Ascending aorta (tissue), 2 donors: ENCODE measurements around the gene ZNF594. TPM values are rescaled to one million over a fixed set of nuclear protein-coding genes. Genes with fewer than 3 reads are reported as not detected.
"Not testable (repeated sequence)": the region's sequence is repeated elsewhere in the genome, so short reads cannot be mapped to it uniquely, and the experiment has no call there.

Source experiments
- DNase-seq, 2 donors: peaks; one replicate each; pipeline ENCODE4 v3.0.0-alpha.2; 2019; ENCODE audit warnings: low spot score in 2 of 2
- H3K27ac ChIP-seq, 2 donors: fragments of 200-600 bp; sonication (generic); one replicate each; pipeline ENCODE4 v1.5.1; 2016 to 2017; ENCODE audit warnings: mild to moderate bottlenecking in 1 of 2
- H3K27me3 ChIP-seq: fragments of 200-600 bp; sonication (generic); one replicate; pipeline ENCODE4 v1.5.1; 2017
- H3K36me3 ChIP-seq, 2 donors: fragments of 200-600 bp; sonication (generic); one replicate each; pipeline ENCODE4 v1.5.1; 2016
- H3K4me1 ChIP-seq, 2 donors: fragments of 200-600 bp; sonication (generic); one replicate each; pipeline ENCODE4 v1.5.1; 2016 to 2017; ENCODE audit warnings: mild to moderate bottlenecking in 1 of 2
- H3K4me3 ChIP-seq, 2 donors: fragments of 200-600 bp; sonication (generic); one replicate each; pipeline ENCODE4 v1.5.1; 2016 to 2017; ENCODE audit warnings: mild to moderate bottlenecking in 1 of 2
- H3K9me3 ChIP-seq, 2 donors: fragments of 200-600 bp; sonication (generic); one replicate each; pipeline ENCODE4 v1.5.1; 2016
- intact Hi-C: fragments of 100-400 bp; cut with DNase I; formaldehyde crosslinking; loops from one replicate; pipeline ENCODE4 v1.15.1; 2023
- total RNA-seq: library from RNA; depleted of rRNA; stranded (reverse); fragments of >200 nt; gene quantifications from one replicate; pipeline ENCODE4 v1.1.0, GENCODE V29; 2016
- TF ChIP-seq, protein P1 (sequence below), 3 experiments: fragments of 200-600 bp in 2 of 3; fragments of 450-650 bp in 1 of 3; sonication (generic) in 2 of 3; IDR thresholded peaks; one replicate each; pipeline ENCODE4 v1.5.1; 2016 to 2019; ENCODE audit warnings: antibody characterized with exemption in 3 of 3, mild to moderate bottlenecking in 1 of 3, moderate library complexity in 1 of 3

The ZNF594 gene
- total RNA-seq, 1 donor from 2014 or later = 0.21 TPM

DNA sequence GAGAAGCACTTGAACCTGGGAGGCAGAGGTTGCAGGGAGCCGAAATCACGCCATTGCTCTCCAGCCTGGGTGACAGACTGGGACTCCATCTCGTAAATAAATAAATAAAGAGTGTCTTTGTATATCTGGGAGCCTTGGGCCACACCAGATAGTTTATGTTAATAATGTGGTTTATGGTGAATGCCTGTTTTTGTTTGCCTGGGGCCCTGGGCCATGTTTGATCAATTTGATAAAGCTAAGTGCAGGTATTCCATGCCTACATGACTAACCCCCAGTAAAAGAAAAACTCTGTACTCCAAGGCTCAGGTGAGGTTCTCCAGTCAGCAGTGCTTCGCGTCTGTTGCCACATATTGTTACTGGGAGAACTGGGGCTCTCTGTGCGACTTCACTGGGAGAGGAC, 27.9 kb upstream of the ZNF594 start:
- peaks cover 21 to 39% of the 10 kb centered on the region in 2 donors for H3K36me3 ChIP-seq
- DNase-seq = no peak
- intact Hi-C loops = no loop called here
- no peaks in the 10 kb centered on the region for H3K4me1 ChIP-seq
- H3K4me3 ChIP-seq = no peak overlapping the region
- H3K27ac ChIP-seq = no peak overlapping the region
- TF ChIP-seq, protein P1, sequence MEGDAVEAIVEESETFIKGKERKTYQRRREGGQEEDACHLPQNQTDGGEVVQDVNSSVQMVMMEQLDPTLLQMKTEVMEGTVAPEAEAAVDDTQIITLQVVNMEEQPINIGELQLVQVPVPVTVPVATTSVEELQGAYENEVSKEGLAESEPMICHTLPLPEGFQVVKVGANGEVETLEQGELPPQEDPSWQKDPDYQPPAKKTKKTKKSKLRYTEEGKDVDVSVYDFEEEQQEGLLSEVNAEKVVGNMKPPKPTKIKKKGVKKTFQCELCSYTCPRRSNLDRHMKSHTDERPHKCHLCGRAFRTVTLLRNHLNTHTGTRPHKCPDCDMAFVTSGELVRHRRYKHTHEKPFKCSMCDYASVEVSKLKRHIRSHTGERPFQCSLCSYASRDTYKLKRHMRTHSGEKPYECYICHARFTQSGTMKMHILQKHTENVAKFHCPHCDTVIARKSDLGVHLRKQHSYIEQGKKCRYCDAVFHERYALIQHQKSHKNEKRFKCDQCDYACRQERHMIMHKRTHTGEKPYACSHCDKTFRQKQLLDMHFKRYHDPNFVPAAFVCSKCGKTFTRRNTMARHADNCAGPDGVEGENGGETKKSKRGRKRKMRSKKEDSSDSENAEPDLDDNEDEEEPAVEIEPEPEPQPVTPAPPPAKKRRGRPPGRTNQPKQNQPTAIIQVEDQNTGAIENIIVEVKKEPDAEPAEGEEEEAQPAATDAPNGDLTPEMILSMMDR (IDR thresholded peaks at IDR 0.05) = no peak
- H3K27me3 ChIP-seq = no peaks in the 10 kb centered on the region
- no peaks in the 10 kb centered on the region for H3K9me3 ChIP-seq

DNA sequence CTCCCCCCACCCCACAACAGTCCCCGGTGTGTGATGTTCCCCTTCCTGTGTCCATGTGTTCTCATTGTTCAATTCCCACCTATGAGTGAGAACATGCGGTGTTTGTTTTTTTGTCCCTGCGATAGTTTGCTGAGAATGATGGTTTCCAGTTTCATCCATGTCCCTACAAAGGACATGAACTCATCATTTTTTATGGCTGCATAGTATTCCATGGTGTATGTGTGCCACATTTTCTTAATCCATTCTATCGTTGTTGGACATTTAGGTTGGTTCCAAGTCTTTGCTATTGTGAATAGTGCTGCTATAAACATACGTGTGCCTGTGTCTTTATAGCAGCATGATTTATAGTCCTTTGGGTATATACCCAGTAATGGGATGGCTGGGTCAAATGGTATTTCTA, 25.9 kb upstream of the ZNF594 start:
- H3K27me3 ChIP-seq, H3K9me3 ChIP-seq, H3K27ac ChIP-seq, intact Hi-C loops, H3K4me1 ChIP-seq, H3K4me3 ChIP-seq, DNase-seq: not testable (repeated sequence)
- H3K36me3 ChIP-seq = peaks cover 12 to 25% of the 10 kb centered on the region in 2 donors

DNA sequence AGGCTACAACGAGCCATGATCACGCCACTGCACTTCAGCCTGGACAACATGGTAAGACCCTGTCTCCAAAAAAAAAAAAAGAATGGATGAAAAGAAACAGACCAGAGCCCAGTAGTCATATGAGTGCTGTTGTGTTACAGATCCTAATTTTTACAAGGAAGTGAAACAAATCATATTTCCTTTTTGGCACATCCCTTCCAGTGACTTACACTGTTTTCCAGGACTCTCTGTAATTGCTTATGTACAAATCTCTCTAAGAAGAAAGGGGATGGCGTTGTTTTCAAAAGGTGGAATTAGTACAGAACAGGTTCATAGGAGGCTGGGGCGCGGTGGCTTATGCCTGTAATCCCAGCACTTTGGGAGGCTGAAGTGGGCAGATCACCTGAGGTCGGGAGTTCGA, 19.8 kb upstream of the ZNF594 start:
- intact Hi-C loops = no loop called here
- Histone ChIP-seq H3K9me3 (no peaks in the 10 kb centered on the region), H3K27me3 (no peaks in the 10 kb centered on the region), H3K4me3 (no peak overlapping the region), H3K4me1 (no peaks in the 10 kb centered on the region), H3K36me3 (peaks cover 11 to 33% of the 10 kb centered on the region in 2 donors), H3K27ac (no peak overlapping the region)
- DNase-seq = no peak
- TF ChIP-seq, protein P1 (IDR thresholded peaks at IDR 0.05) = no peak

DNA sequence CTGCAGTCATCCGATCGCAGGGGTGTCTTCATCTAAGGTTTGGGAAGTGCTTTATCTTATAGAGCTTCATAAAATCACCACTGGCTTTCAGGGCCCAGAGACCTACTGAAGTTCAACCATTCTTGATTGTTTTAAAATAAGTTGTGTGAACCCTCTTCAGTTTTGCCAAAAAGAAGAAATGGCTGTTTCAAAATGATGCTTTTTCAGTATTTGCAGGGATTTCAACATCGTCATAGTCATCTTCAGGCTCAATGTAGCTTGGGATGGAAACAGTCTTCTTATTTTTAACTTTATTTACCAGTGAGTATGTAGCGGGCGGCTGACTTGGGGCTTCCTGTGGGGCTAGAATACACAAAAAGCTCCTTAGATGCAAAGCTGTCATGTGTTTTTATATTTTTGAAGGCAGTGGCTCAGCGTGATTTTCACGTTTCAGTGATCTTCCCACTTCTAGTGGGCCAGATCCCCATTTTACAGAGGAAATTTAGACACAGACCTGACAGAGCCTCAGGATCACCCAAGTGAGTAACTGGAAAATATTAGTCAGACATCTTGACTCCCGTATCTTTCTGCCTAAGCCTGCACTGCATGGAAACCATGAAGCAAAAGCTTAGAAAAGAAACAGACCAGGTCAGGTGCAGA, 19.1 kb upstream of the ZNF594 start:
- Histone ChIP-seq H3K27me3 (no peaks in the 10 kb centered on the region), H3K9me3 (no peaks in the 10 kb centered on the region), H3K36me3 (peaks cover 4 to 26% of the 10 kb centered on the region in 2 donors), H3K27ac (no peak overlapping the region), H3K4me3 (no peak overlapping the region), H3K4me1 (no peaks in the 10 kb centered on the region)
- intact Hi-C loops = no loop called here
- no peak for DNase-seq
- TF ChIP-seq, protein P1 (IDR thresholded peaks at IDR 0.05) = no peak

DNA sequence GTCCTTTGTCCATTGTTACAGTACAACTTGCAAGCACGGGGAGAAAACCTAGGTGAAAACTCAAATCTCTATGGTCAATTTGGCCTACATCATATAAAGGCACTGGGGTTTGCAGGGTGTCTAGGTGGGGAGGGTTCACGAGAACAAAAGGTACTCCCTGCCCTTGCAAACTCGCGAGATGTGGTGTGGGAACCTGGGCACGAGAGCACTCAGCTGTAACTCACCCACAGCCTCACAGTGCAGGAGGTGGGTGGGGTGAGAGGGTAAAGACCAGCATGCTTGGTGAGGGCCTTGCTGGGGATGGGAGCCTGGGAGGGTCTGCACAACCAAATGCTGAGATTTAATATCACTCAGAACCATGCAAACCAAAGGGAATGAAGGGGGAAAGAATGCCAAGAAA, 18.4 kb upstream of the ZNF594 start:
- Histone ChIP-seq H3K4me3 (no peak overlapping the region), H3K9me3 (no peaks in the 10 kb centered on the region), H3K27ac (no peak overlapping the region), H3K36me3 (peaks cover 0 to 19% of the 10 kb centered on the region in 2 donors), H3K27me3 (no peaks in the 10 kb centered on the region), H3K4me1 (no peaks in the 10 kb centered on the region)
- TF ChIP-seq, protein P1 (IDR thresholded peaks at IDR 0.05) = no peak
- intact Hi-C loops = no loop called here
- no peak for DNase-seq

DNA sequence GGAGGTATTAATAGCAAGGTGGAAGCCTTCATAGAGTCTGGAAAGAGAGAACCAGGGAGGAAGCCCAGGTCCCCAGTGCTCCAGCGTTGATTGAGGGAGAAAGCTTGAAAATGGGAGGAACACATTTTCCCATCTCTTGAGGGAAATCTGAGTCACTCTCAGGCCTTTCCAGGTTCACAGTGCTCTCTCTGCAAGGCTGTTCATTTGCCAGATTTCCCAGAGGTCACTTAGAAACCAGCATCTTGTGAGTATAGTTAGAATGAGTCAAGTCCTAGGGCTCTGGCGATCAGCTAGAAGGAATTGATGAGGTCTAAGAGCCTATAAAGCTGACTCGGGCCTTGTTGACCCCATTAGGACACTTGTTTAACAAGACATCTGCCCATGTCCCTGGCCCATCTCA, 17.7 kb upstream of the ZNF594 start:
- no peak overlapping the region for H3K27ac ChIP-seq
- intact Hi-C loops = no loop called here
- no peaks in the 10 kb centered on the region for H3K9me3 ChIP-seq
- no peak for DNase-seq
- H3K36me3 ChIP-seq = peaks cover 0 to 17% of the 10 kb centered on the region in 2 donors
- H3K4me1 ChIP-seq = no peaks in the 10 kb centered on the region
- no peaks in the 10 kb centered on the region for H3K27me3 ChIP-seq
- TF ChIP-seq, protein P1 (IDR thresholded peaks at IDR 0.05) = no peak
- H3K4me3 ChIP-seq = no peak overlapping the region
